GM13976 (cell line): Measurements from ENCODE around the gene SFSWAP.

Experiments
- DNase-seq: peaks from one replicate; pipeline ENCODE4 v3.0.0; 2012; ENCODE audit warnings: low spot score
- CTCF ChIP-seq: IDR thresholded peaks from 2 replicates; pipeline ENCODE4 v1.5.1; 2012; ENCODE audit warnings: borderline replicate concordance, mild to moderate bottlenecking; ENCODE audit not compliant: insufficient read depth; ENCODE audit errors: extremely low read depth, missing control alignments, control extremely low read depth
- in situ Hi-C: fragments of 300-500 bp; cut with MboI; formaldehyde crosslinking; loops from one replicate; pipeline ENCODE4 v1.12.0; 2022; ENCODE audit warnings: low sequenced_read_pairs, mixed read lengths, inconsistent platforms; ENCODE audit not compliant: unreplicated experiment

The SFSWAP gene

DNA sequence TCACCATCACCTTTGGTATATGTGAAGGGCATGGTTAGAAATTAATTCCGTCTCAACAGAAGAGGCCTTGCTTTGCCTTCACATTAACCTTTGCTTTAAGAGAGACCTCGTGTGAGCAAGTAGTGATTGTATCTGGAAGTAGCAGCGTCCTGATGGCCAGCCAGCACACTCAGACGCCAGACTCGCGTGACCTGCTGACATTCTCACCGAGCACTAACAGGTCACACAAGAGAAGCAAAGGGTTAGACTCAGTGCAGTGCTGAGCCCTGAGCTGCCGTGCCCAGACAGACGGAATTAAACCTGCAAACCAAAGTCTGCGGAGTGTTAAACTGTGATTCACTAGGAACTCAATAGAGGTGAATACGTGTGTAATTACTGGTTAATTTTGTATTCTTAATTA is 77.2 kb downstream of the SFSWAP start:
- in situ Hi-C loops, result no loop called here
- no peak for DNase-seq
- no peak for TF ChIP-seq CTCF

DNA sequence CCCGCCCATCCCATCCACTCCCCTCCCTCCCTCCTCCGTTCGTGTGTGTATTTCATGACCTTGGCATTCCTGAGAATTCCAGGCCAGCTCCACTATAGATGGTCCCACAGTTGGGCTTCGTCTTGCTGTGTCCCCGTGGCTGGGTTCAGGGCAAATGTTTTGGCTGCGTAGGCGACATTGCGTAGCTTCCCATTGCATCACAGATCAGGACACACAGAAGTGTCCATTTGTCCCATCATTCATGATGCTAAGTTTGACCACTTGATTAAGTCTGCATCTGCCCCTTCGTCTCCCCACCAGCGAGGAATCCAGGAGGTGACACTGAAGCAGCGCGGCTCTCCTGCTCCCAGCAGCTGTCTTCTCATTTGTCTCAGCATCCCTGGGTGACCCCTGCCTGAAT is 78.7 kb downstream of the SFSWAP start:
- no peak for TF ChIP-seq CTCF
- DNase-seq, result no peak
- in situ Hi-C loops, result no loop called here

GRCh38 chr12:131793243-131794022 is 82.5 kb downstream of the SFSWAP start:
- DNase-seq, result no peak
- TF ChIP-seq CTCF, result no peak
- in situ Hi-C loops, result no loop called here

DNA sequence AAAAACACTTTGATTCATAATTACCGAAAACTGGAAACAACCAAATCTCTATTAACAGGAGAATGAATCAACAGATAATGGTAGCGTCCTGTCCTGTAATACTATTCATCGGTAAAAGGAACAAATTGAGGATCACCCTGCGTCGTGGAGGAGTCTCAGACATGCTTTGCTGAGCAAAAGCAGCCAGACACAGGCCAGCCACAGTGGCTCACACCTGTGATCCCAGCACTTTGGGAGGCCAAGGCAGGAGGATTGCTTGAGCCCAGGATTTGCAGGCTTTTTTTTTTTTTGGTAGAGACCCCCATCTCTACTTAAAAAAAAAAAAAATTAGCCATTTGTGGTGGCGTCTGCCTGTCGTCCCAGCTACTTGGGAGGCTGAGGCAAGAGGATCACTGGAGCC is 83.2 kb downstream of the SFSWAP start:
- DNase-seq, result no peak
- in situ Hi-C loops, result no loop called here
- TF ChIP-seq CTCF, result no peak

GRCh38 chr12:131794573-131794972 is 83.7 kb downstream of the SFSWAP start:
- no peak for DNase-seq
- no peak for TF ChIP-seq CTCF
- in situ Hi-C loops, result no loop called here

DNA sequence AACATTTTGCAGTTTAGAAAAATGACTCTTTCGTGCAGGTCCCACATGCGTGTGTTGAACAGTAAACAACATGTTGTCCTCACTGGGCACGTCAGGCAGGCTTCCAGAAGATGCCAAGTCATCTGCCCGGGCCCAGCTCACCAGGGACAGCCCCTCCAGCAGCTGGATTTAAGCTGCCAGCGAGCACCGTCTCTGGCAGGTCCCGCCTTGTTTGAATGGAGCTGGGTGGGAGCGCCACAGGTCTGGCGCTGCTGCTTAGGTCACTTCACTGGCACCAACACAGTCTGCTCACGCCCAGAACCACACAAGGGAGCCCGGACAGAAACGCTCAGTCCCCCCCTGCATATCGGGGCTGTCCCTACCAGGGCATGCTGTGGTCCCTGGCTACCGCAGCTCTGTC is 84.2 kb downstream of the SFSWAP start:
- TF ChIP-seq CTCF, result no peak
- no peak for DNase-seq
- in situ Hi-C loops, result no loop called here
